Neural crest cell (in vitro differentiated cells): ENCODE measurements around the gene DNAH17. TPM values are rescaled to one million over a fixed set of nuclear protein-coding genes. Genes with fewer than 3 reads are reported as not detected.

ENCODE experiments used
- DNase-seq: peaks from one replicate; pipeline ENCODE4 v3.0.0; 2021; ENCODE audit warnings: low read depth, mixed read lengths, low spot score
- H3K27ac Mint-ChIP-seq: one replicate; pipeline ENCODE4 v1.8.0; 2021; ENCODE audit warnings: mild to moderate bottlenecking, mixed read lengths; ENCODE audit not compliant: unreplicated experiment
- H3K27me3 Mint-ChIP-seq: 2 replicates; pipeline ENCODE4 v1.8.0; 2021; ENCODE audit warnings: low read depth, mild to moderate bottlenecking, mixed read lengths
- H3K36me3 Mint-ChIP-seq: 2 replicates; pipeline ENCODE4 v1.8.0; 2021; ENCODE audit warnings: low read depth, mild to moderate bottlenecking, mixed read lengths
- H3K4me1 Mint-ChIP-seq: 2 replicates; pipeline ENCODE4 v1.8.0; 2021; ENCODE audit warnings: mixed read lengths
- H3K4me3 Mint-ChIP-seq: one replicate; pipeline ENCODE4 v1.8.0; 2021; ENCODE audit warnings: mild to moderate bottlenecking, mixed read lengths
- H3K9me3 Mint-ChIP-seq: 2 replicates; pipeline ENCODE4 v1.8.0; 2021; ENCODE audit warnings: mixed read lengths
- CTCF ChIP-seq: fragments of 200-600 bp; sonication (generic); conservative IDR thresholded peaks from 2 replicates; pipeline ENCODE4 v1.5.0; 2021; ENCODE audit warnings: antibody characterized with exemption, mild to moderate bottlenecking
- total RNA-seq: library from RNA; stranded (reverse); gene quantifications from 2 replicates; pipeline ENCODE4 v1.2.1, GENCODE V29; 2021

Gene DNAH17
- total RNA-seq, 1 donor from 2014 or later: 0.09 TPM

GRCh38 chr17:78380370-78380769, 196.8 kb downstream of the DNAH17 start:
- Mint-ChIP-seq H3K4me1 (peaks cover 36% of the 10 kb centered on the region), H3K9me3 (no peaks in the 10 kb centered on the region), H3K27me3 (no peaks in the 10 kb centered on the region), H3K36me3 (no peaks in the 10 kb centered on the region), H3K27ac (no peak overlapping the region), H3K4me3 (peak overlapping the region; percentile 65)
- TF ChIP-seq CTCF: no peak
- DNase-seq: no peak

- no peaks in the 10 kb centered on the region for H3K27me3 Mint-ChIP-seq
- DNase-seq: no peak
- H3K4me1 Mint-ChIP-seq: peaks cover 49% of the 10 kb centered on the region
- no peak for TF ChIP-seq CTCF
- H3K27ac Mint-ChIP-seq: peak overlapping the region; percentile 91
- no peaks in the 10 kb centered on the region for H3K36me3 Mint-ChIP-seq
- peak overlapping the region; percentile 94 for H3K4me3 Mint-ChIP-seq
- H3K9me3 Mint-ChIP-seq: no peaks in the 10 kb centered on the region
These were observed 198.1 kb downstream of the DNAH17 start for GRCh38 chr17:78379131-78379491.

- TF ChIP-seq CTCF: no peak
- Mint-ChIP-seq H3K27me3 (no peaks in the 10 kb centered on the region), H3K4me3 (peak within 1 kb of the TSS; percentile 94), H3K27ac (peak within 1 kb of the TSS; percentile 91), H3K9me3 (no peaks in the 10 kb centered on the region), H3K36me3 (no peaks in the 10 kb centered on the region), H3K4me1 (peaks cover 47% of the 10 kb centered on the region)
- DNase-seq: peak; percentile 71
These were observed 198.7 kb downstream of the DNAH17 start, which contains the start of gene PGS1 for GRCh38 chr17:78378225-78379130. TSS of gene PGS1 (plus strand) at chr17:78378649. CDS start at chr17:78378666, 17 bp downstream.

- DNase-seq: no peak
- H3K9me3 Mint-ChIP-seq: no peaks in the 10 kb centered on the region
- peak overlapping the region; percentile 71 for H3K4me3 Mint-ChIP-seq
- no peaks in the 10 kb centered on the region for H3K27me3 Mint-ChIP-seq
- no peaks in the 10 kb centered on the region for H3K36me3 Mint-ChIP-seq
- no peak overlapping the region for H3K27ac Mint-ChIP-seq
- peaks cover 48% of the 10 kb centered on the region for H3K4me1 Mint-ChIP-seq
- no peak for TF ChIP-seq CTCF
These were observed 199.4 kb downstream of the DNAH17 start for GRCh38 chr17:78377858-78378224.

GRCh38 chr17:78376161-78376560, 201.0 kb downstream of the DNAH17 start:
- peaks cover 42% of the 10 kb centered on the region for H3K4me1 Mint-ChIP-seq
- no peak for TF ChIP-seq CTCF
- H3K27ac Mint-ChIP-seq: no peak overlapping the region
- no peak for DNase-seq
- H3K27me3 Mint-ChIP-seq: no peaks in the 10 kb centered on the region
- peak overlapping the region; percentile 61 for H3K4me3 Mint-ChIP-seq
- H3K36me3 Mint-ChIP-seq: no peaks in the 10 kb centered on the region
- H3K9me3 Mint-ChIP-seq: no peaks in the 10 kb centered on the region
